NCI-H345 treated with DMSO at 0.1 percent for 48 hours (cell line): Measurements from ENCODE around the gene RAB38.

ENCODE experiments used
- DNase-seq: peaks from one replicate; lab custom pipeline; 2025; ENCODE audit not compliant: unreplicated experiment; lab: John Stamatoyannopoulos, UW

The RAB38 gene

GRCh38 chr11:88174709-88175568, at the start of gene RAB38:
Gene RAB38, minus strand, starts transcription at chr11:88175443. Its CDS starts 59 bp downstream, at chr11:88175384.
- peak; percentile 38 for DNase-seq

- no peak for DNase-seq
Observed at GRCh38 chr11:88213406-88213805, 38.2 kb upstream of the RAB38 start.

GRCh38 chr11:88212300-88212699, 37.1 kb upstream of the RAB38 start:
- DNase-seq, result no peak

GRCh38 chr11:88208745-88209144, 33.5 kb upstream of the RAB38 start:
- DNase-seq, result no peak

GRCh38 chr11:88206751-88207150, 31.5 kb upstream of the RAB38 start:
- DNase-seq, result no peak

- DNase-seq, result no peak
Observed at GRCh38 chr11:88204353-88204752, 29.1 kb upstream of the RAB38 start.

- no peak for DNase-seq
Observed at GRCh38 chr11:88203604-88204003, 28.4 kb upstream of the RAB38 start.

GRCh38 chr11:88202498-88202897, 27.3 kb upstream of the RAB38 start:
- DNase-seq, result no peak

GRCh38 chr11:88196393-88196792, 21.1 kb upstream of the RAB38 start:
- DNase-seq, result no peak

- DNase-seq, result no peak
Observed at GRCh38 chr11:88195908-88196307, 20.7 kb upstream of the RAB38 start.

- no peak for DNase-seq
Observed at GRCh38 chr11:88194990-88195389, 19.7 kb upstream of the RAB38 start.

- DNase-seq, result no peak
Observed at GRCh38 chr11:88193278-88193677, 18.0 kb upstream of the RAB38 start.

- no peak for DNase-seq
Observed at GRCh38 chr11:88188932-88189253, 13.7 kb upstream of the RAB38 start.

GRCh38 chr11:88188251-88188931, 13.1 kb upstream of the RAB38 start:
- no peak for DNase-seq

- DNase-seq, result no peak
Observed at GRCh38 chr11:88183233-88183632, 8.0 kb upstream of the RAB38 start.

- no peak for DNase-seq
Observed at GRCh38 chr11:88181776-88182175, 6.5 kb upstream of the RAB38 start.

- no peak for DNase-seq
Observed at GRCh38 chr11:88179971-88180629, 4.9 kb upstream of the RAB38 start.

GRCh38 chr11:88179141-88179540, 3.9 kb upstream of the RAB38 start:
- DNase-seq, result no peak

GRCh38 chr11:88178191-88178590, 2.9 kb upstream of the RAB38 start:
- no peak for DNase-seq

GRCh38 chr11:88175569-88176075, 379 bp upstream of the RAB38 start:
- DNase-seq, result no peak

GRCh38 chr11:88173956-88174355, 1.3 kb downstream of the RAB38 start:
- no peak for DNase-seq

- no peak for DNase-seq
Observed at GRCh38 chr11:88171982-88172381, 3.3 kb downstream of the RAB38 start.
